ENCODE data around the gene FRMD5.
A peak's percentile ranks its signal among the peaks of the same experiment; 100 is the strongest.

The FRMD5 gene

GRCh38 chr15:43920815-43921214 lies 274.3 kb downstream of the FRMD5 start:
- no peak overlapping the region for H3K4me3 ChIP-seq (ENCODE audit: insufficient read depth in 1 of 2, low read depth in 1 of 2, low read length in 2 of 2)
- no peaks in the 10 kb centered on the region for H3K27me3 ChIP-seq (ENCODE audit: control insufficient read depth in 1 of 2, insufficient read depth in 1 of 2, low read length in 2 of 2)
- H3K4me1 ChIP-seq (ENCODE audit: control insufficient read depth, insufficient read depth, low read depth, low read length) = peaks cover 7% of the 10 kb centered on the region
- H2AK5ac ChIP-seq (ENCODE audit: low read length, severe bottlenecking) = no peak overlapping the region
- H3K9me3 ChIP-seq (ENCODE audit: control insufficient read depth, low read length) = no peaks in the 10 kb centered on the region
- H3K36me3 ChIP-seq (ENCODE audit: control insufficient read depth in 1 of 2, insufficient read depth in 2 of 2, low read depth in 1 of 2, low read length in 2 of 2) = peaks cover 4 to 12% of the 10 kb centered on the region in 2 experiments
- no peak overlapping the region for H2BK15ac ChIP-seq (ENCODE audit: low read depth, poor library complexity, severe bottlenecking)
- 64% methylated on average over 5 of the region's 6 CpGs for WGBS
- no peak overlapping the region for H2BK12ac ChIP-seq (ENCODE audit: low read length in 2 of 2)
- no peak overlapping the region for H2BK5ac ChIP-seq (ENCODE audit: low read depth, low read length, poor library complexity, severe bottlenecking)
- H3K14ac ChIP-seq (ENCODE audit: low read length in 2 of 2) = no peak overlapping the region
- no peak overlapping the region for H3K4me2 ChIP-seq (ENCODE audit: low read length, poor library complexity, severe bottlenecking)
- no peak overlapping the region for H2AFZ ChIP-seq (ENCODE audit: low read depth, low read length)
- no peak overlapping the region for H3K27ac ChIP-seq (ENCODE audit: low read length, poor library complexity, severe bottlenecking)
- H3K18ac ChIP-seq (ENCODE audit: low read depth in 1 of 2, low read length in 2 of 2) = no peak overlapping the region
- H3K23ac ChIP-seq (ENCODE audit: low read length in 2 of 2) = no peak overlapping the region
- no peak overlapping the region for H2BK120ac ChIP-seq (ENCODE audit: low read depth, low read length)
- H4K91ac ChIP-seq (ENCODE audit: low read length) = no peak overlapping the region
- H3K9ac ChIP-seq (ENCODE audit: low read length) = no peak overlapping the region
- no peak overlapping the region for H4K8ac ChIP-seq (ENCODE audit: low read length)
- DNase-seq = peak; percentile 32
- H3K79me1 ChIP-seq (replicated peaks; ENCODE audit: low read length, poor library complexity, severe bottlenecking) = peaks cover 7% of the 10 kb centered on the region
- H3K4ac ChIP-seq (ENCODE audit: low read depth in 1 of 2, low read length in 2 of 2) = no peak overlapping the region

GRCh38 chr15:43920254-43920600 lies 274.8 kb downstream of the FRMD5 start:
- Histone ChIP-seq H4K8ac (ENCODE audit: low read length) (no peak overlapping the region), H3K79me1 (replicated peaks; ENCODE audit: low read length, poor library complexity, severe bottlenecking) (peaks cover 7% of the 10 kb centered on the region), H2AK5ac (ENCODE audit: low read length, severe bottlenecking) (no peak overlapping the region), H3K4me1 (ENCODE audit: control insufficient read depth, insufficient read depth, low read depth, low read length) (peaks cover 9% of the 10 kb centered on the region), H2AFZ (ENCODE audit: low read depth, low read length) (no peak overlapping the region), H3K27me3 (ENCODE audit: control insufficient read depth in 1 of 2, insufficient read depth in 1 of 2, low read length in 2 of 2) (no peaks in the 10 kb centered on the region), H3K4ac (ENCODE audit: low read depth in 1 of 2, low read length in 2 of 2) (no peak overlapping the region), H3K9ac (ENCODE audit: low read length) (no peak overlapping the region), H3K27ac (ENCODE audit: low read length, poor library complexity, severe bottlenecking) (no peak overlapping the region), H3K9me3 (ENCODE audit: control insufficient read depth, low read length) (no peaks in the 10 kb centered on the region), H2BK15ac (ENCODE audit: low read depth, poor library complexity, severe bottlenecking) (no peak overlapping the region), H4K91ac (ENCODE audit: low read length) (no peak overlapping the region), H3K4me2 (ENCODE audit: low read length, poor library complexity, severe bottlenecking) (no peak overlapping the region), H3K23ac (ENCODE audit: low read length in 2 of 2) (no peak overlapping the region), H3K4me3 (ENCODE audit: insufficient read depth in 1 of 2, low read depth in 1 of 2, low read length in 2 of 2) (no peak overlapping the region), H3K36me3 (ENCODE audit: control insufficient read depth in 1 of 2, insufficient read depth in 2 of 2, low read depth in 1 of 2, low read length in 2 of 2) (peaks cover 4 to 13% of the 10 kb centered on the region in 2 experiments), H2BK5ac (ENCODE audit: low read depth, low read length, poor library complexity, severe bottlenecking) (no peak overlapping the region), H2BK12ac (ENCODE audit: low read length in 2 of 2) (no peak overlapping the region), H3K14ac (ENCODE audit: low read length in 2 of 2) (no peak overlapping the region), H3K18ac (ENCODE audit: low read depth in 1 of 2, low read length in 2 of 2) (no peak overlapping the region), H2BK120ac (ENCODE audit: low read depth, low read length) (no peak overlapping the region)
- no peak for DNase-seq
- WGBS = 75% methylated on average over 2 of the region's 2 CpGs

- H3K79me1 ChIP-seq (replicated peaks; ENCODE audit: low read length, poor library complexity, severe bottlenecking) = peaks cover 7% of the 10 kb centered on the region
- H3K4ac ChIP-seq (ENCODE audit: low read depth in 1 of 2, low read length in 2 of 2) = no peak overlapping the region
- no peak overlapping the region for H4K8ac ChIP-seq (ENCODE audit: low read length)
- H2BK12ac ChIP-seq (ENCODE audit: low read length in 2 of 2) = no peak overlapping the region
- H2BK5ac ChIP-seq (ENCODE audit: low read depth, low read length, poor library complexity, severe bottlenecking) = no peak overlapping the region
- no peak overlapping the region for H3K14ac ChIP-seq (ENCODE audit: low read length in 2 of 2)
- H3K9me3 ChIP-seq (ENCODE audit: control insufficient read depth, low read length) = no peaks in the 10 kb centered on the region
- no peak overlapping the region for H4K91ac ChIP-seq (ENCODE audit: low read length)
- H3K27me3 ChIP-seq (ENCODE audit: control insufficient read depth in 1 of 2, insufficient read depth in 1 of 2, low read length in 2 of 2) = no peaks in the 10 kb centered on the region
- no peak for DNase-seq
- H2BK15ac ChIP-seq (ENCODE audit: low read depth, poor library complexity, severe bottlenecking) = no peak overlapping the region
- H3K4me2 ChIP-seq (ENCODE audit: low read length, poor library complexity, severe bottlenecking) = no peak overlapping the region
- no peak overlapping the region for H2AK5ac ChIP-seq (ENCODE audit: low read length, severe bottlenecking)
- H2AFZ ChIP-seq (ENCODE audit: low read depth, low read length) = no peak overlapping the region
- no peak overlapping the region for H3K9ac ChIP-seq (ENCODE audit: low read length)
- H3K18ac ChIP-seq (ENCODE audit: low read depth in 1 of 2, low read length in 2 of 2) = no peak overlapping the region
- 95% methylated on average over 4 of the region's 5 CpGs for WGBS
- peaks cover 10% of the 10 kb centered on the region for H3K4me1 ChIP-seq (ENCODE audit: control insufficient read depth, insufficient read depth, low read depth, low read length)
- H3K27ac ChIP-seq (ENCODE audit: low read length, poor library complexity, severe bottlenecking) = no peak overlapping the region
- peaks cover 4 to 13% of the 10 kb centered on the region in 2 experiments for H3K36me3 ChIP-seq (ENCODE audit: control insufficient read depth in 1 of 2, insufficient read depth in 2 of 2, low read depth in 1 of 2, low read length in 2 of 2)
- H3K23ac ChIP-seq (ENCODE audit: low read length in 2 of 2) = no peak overlapping the region
- H3K4me3 ChIP-seq (ENCODE audit: insufficient read depth in 1 of 2, low read depth in 1 of 2, low read length in 2 of 2) = no peak overlapping the region
- H2BK120ac ChIP-seq (ENCODE audit: low read depth, low read length) = no peak overlapping the region
Measured at GRCh38 chr15:43919540-43920253, 275.4 kb downstream of the FRMD5 start.

- no peak for DNase-seq
- Histone ChIP-seq H2AK5ac (ENCODE audit: low read length, severe bottlenecking) (no peak overlapping the region), H4K91ac (ENCODE audit: low read length) (no peak overlapping the region), H2AFZ (ENCODE audit: low read depth, low read length) (no peak overlapping the region), H4K8ac (ENCODE audit: low read length) (no peak overlapping the region), H3K14ac (ENCODE audit: low read length in 2 of 2) (no peak overlapping the region), H2BK12ac (ENCODE audit: low read length in 2 of 2) (no peak overlapping the region), H3K4me3 (ENCODE audit: insufficient read depth in 1 of 2, low read depth in 1 of 2, low read length in 2 of 2) (no peak overlapping the region), H3K4ac (ENCODE audit: low read depth in 1 of 2, low read length in 2 of 2) (no peak overlapping the region), H3K9ac (ENCODE audit: low read length) (no peak overlapping the region), H3K79me1 (replicated peaks; ENCODE audit: low read length, poor library complexity, severe bottlenecking) (peaks cover 3% of the 10 kb centered on the region), H2BK15ac (ENCODE audit: low read depth, poor library complexity, severe bottlenecking) (no peak overlapping the region), H3K4me2 (ENCODE audit: low read length, poor library complexity, severe bottlenecking) (no peak overlapping the region), H3K18ac (ENCODE audit: low read depth in 1 of 2, low read length in 2 of 2) (no peak overlapping the region), H3K23ac (ENCODE audit: low read length in 2 of 2) (no peak overlapping the region), H2BK120ac (ENCODE audit: low read depth, low read length) (no peak overlapping the region), H3K36me3 (ENCODE audit: control insufficient read depth in 1 of 2, insufficient read depth in 2 of 2, low read depth in 1 of 2, low read length in 2 of 2) (peaks cover 4 to 11% of the 10 kb centered on the region in 2 experiments), H2BK5ac (ENCODE audit: low read depth, low read length, poor library complexity, severe bottlenecking) (no peak overlapping the region), H3K27ac (ENCODE audit: low read length, poor library complexity, severe bottlenecking) (no peak overlapping the region), H3K4me1 (ENCODE audit: control insufficient read depth, insufficient read depth, low read depth, low read length) (peaks cover 10% of the 10 kb centered on the region), H3K9me3 (ENCODE audit: control insufficient read depth, low read length) (no peaks in the 10 kb centered on the region), H3K27me3 (ENCODE audit: control insufficient read depth in 1 of 2, insufficient read depth in 1 of 2, low read length in 2 of 2) (no peaks in the 10 kb centered on the region)
- 96% methylated on average over 6 of the region's 6 CpGs for WGBS
Measured at GRCh38 chr15:43918717-43919116, 276.4 kb downstream of the FRMD5 start.

Measured in mesenchymal stem cell (in vitro differentiated cells and primary cell).